GM23248 (cell line): Measurements from ENCODE around the gene KLF6.

Experiments
- EZH2 ChIP-seq: fragments of 200-600 bp; sonication (generic); IDR thresholded peaks from 2 replicates; pipeline ENCODE4 v1.6.1; 2018; ENCODE audit warnings: antibody characterized with exemption, mild to moderate bottlenecking; ENCODE audit not compliant: insufficient read depth, poor library complexity, severe bottlenecking
- EZH2phosphoT487 ChIP-seq: fragments of 200-600 bp; sonication (generic); IDR thresholded peaks from 2 replicates; pipeline ENCODE4 v1.6.1; 2018; ENCODE audit warnings: antibody characterized with exemption, moderate library complexity, mild to moderate bottlenecking, low read depth; ENCODE audit not compliant: insufficient read depth

DNA sequence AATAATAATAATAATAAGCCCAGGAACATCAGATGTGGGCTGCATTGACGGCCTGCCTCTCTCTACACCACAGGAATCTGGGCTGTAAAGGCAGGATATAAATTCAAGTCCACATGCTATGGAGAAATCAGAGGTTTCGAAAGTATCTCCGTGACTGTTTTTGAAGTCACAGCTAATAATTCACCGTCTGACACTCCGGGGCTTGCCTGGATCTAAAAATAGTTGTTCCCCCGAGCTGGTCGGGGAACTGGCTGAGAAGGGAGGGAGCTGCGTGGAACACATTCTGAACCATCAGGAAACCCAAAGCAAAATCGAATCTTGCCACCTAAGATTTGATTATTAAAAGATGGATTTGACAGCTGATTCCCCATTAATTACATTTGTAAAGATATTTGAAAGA is 35.4 kb downstream of the KLF6 start:
- TF ChIP-seq EZH2 (no peak), EZH2phosphoT487 (no peak)
